ENCODE measurements around the gene CYSRT1. TPM values are rescaled to one million over a fixed set of nuclear protein-coding genes. Genes with fewer than 3 reads are reported as not detected.
A peak's percentile ranks its signal among the peaks of the same experiment; 100 is the strongest.
"Not testable (repeated sequence)": the region's sequence is repeated elsewhere in the genome, so short reads cannot be mapped to it uniquely, and the experiment has no call there.

CYSRT1 gene
- polyA plus RNA-seq, 5 donors = 0.96 to 3.0 (median 2.0) TPM

GRCh38 chr9:137247916-137248175 lies 22.9 kb downstream of the CYSRT1 start:
- DNase-seq = no peak

- DNase-seq = no peak
Observed at GRCh38 chr9:137250329-137251193, 25.6 kb downstream of the CYSRT1 start.

- no peak for DNase-seq
Observed at GRCh38 chr9:137251194-137251461, 26.2 kb downstream of the CYSRT1 start, which contains the start of gene STPG3. STPG3 (plus strand) TSS chr9:137251286; CDS start chr9:137251287, 1 bp downstream.

DNA sequence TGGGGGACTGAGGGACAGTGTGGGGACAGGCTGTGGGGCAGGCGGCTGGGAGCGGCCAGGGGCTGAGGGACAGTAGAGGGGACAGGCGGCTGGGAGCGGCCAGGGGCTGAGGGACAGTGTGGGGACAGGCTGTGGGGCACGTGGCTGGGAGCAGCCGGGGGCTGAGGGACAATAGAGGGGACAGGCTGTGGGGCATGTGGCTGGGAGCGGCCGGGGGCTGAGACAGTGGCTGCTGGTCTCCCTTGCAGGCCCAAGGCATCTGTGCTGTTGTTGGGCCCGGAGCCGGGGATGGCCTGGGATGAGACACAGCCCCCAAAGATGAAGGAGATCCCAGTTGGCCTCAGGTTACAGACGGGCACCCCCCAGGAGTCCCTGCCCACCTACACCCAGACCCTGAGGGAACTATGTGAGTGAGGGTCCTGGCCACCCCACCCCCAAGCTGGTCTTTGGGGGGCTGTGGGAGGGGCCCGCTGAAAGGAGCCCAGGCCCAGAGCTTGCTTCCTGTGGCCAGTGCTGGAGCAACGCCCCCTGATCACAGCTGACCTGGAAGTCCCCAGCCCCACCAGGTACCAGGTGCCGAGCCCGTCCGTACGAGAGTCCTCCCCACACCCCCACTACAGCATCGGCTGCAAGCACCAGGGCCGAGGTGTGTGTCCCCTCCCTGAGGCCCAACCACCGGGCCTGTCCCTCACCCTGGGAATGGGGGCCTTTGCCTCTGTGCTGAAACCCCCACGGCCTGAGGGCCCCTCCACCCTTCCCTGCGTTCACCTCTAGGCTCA lies 26.7 kb downstream of the CYSRT1 start:
- no peak for DNase-seq

DNA sequence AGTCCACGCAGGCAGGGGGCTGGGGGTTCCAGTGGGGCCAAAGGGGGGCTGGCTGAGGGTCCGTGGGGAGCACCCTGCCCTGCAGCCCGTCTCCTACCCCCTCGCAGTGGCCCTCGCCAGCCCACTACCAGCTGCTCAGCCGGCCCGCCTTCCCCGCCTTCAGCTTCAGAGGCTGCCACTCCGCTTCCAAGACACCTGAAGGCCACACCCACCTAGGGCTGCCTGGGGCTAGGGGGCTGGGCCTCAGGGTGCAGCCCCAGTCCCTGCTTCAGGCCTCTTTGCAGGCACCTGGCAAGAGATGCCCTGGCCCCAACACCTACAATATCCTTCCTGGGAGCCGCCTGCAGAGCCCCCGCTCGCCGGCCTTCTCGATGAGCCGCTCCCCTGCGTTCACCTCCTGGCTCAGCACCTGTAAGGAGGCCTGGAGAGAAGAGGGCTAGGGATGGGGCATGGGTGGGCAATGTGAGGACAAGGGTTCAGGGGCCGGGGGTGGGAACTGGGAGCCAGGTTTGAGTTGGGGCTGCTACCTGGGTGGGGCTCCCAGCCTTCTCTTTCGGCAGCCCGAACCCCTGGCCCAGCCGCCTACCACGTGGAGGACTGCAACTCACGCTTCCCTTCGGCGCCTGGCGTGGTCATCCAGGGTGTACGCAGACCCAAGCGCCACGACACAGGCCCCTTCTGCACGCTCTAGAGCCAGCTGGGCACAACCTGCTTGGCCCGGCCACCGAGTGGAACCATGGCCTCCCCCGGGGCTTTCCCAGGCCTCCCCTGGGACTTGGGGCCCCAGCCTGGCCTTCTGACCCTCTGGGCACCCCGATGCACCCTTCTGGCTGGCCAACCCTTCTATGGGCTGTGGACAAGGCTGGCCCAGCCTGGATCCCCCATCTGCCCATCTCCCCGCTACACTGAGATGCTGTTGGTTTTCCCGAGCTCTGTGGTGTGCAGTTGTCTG lies 27.9 kb downstream of the CYSRT1 start:
- no peak for DNase-seq

- no peak for DNase-seq
Observed at GRCh38 chr9:137253717-137254623, 29.0 kb downstream of the CYSRT1 start.

- DNase-seq = peak; percentile 92 to 93
Observed at GRCh38 chr9:137254624-137255447, 29.9 kb downstream of the CYSRT1 start, which contains the start of gene NELFB. NELFB (plus strand) TSS chr9:137255327.

- no peak for DNase-seq
Observed at GRCh38 chr9:137255448-137256114, 30.6 kb downstream of the CYSRT1 start.

- no peak for DNase-seq
Observed at GRCh38 chr9:137256362-137256761, 31.4 kb downstream of the CYSRT1 start.

DNA sequence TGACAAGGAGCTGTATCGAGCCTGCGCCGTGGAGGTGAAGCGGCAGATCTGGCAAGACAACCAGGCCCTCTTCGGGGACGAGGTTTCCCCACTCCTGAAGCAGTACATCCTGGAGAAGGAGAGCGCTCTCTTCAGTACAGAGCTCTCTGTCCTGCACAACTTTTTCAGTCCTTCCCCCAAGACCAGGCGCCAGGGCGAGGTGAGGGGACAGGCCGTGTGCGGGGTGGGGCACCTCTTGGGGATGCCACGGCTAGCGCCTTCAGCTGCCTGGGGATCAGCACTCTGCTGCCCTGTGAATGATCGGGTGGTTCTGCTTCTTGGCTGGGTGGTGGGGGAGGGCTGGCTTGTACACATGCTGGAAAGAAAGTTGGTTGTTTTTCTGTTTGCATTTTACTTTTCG lies 31.9 kb downstream of the CYSRT1 start:
- no peak for DNase-seq

DNA sequence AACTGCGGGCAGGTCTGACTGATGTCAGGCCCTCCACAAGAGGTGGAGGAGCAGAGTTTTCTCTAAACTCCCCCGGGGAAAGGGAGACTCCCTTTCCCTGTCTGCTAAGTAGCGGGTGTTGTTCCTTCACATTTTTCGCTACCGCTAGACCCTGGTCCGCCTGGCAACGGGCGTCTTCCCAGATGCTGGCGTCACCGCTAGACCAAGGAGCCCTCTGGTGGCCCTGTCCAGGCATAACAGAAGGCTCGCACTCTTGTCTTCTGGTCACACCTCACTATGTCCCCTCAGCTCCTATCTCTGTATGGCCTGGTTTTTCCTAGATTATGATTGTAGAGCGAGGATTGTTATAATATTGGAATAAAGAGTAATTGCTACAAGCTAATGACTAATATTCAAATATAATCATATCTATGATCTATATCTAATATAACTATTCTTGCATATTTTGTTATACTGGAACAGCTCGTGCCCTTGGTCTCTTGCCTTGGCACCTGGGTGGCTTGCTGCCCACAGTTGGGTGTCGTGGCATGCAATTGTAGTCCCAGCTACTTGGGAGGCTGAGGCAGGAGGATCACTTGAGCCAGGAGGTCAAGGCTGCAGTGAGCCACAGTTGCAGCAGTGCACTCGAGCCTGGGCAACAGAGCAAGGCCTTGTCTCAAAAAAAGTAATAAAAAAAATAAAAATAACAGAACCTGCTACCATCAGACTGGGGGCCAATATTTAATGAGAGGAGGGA lies 37.4 kb downstream of the CYSRT1 start:
- DNase-seq = not testable (repeated sequence)

GRCh38 chr9:137262909-137263285 lies 37.9 kb downstream of the CYSRT1 start:
- no peak for DNase-seq

DNA sequence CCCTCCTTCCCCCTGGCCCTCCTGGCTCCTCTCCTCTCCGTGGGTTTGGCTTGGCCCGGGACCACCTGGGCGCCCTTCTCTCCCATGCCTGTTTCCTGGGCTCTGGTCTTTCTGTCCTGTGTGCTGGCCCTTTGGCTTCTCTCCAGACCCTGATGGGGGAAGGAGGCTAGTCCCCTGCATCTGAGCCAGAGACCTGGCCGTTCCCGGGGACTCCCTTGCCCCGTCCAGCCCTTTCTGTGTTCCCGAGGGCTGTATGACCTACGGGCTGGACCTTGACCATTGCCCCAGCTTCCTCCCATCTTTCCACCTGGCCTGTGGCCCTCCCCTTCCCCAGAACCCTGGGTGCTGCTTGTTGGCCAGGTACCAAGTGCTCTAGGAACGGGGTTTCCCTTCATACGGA lies 38.5 kb downstream of the CYSRT1 start:
- no peak for DNase-seq

DNA sequence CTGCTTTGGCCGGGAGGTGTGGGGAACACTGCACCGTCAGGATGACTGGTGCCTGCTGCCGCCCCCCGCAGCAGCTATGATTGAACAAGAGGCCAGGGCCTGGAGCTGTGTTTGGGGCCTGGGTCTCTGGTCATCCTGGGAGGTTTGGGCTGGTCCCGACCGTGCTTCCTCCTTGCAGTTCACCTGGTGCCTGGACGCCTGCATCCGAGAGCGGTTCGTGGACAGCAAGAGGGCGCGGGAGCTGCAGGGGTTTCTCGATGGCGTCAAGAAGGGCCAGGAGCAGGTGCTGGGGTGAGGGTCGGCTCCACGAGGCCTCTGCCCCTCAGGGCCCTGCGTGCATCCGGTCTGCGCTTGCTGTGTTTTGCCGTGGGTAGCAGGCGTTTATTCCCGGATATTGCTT lies 39.1 kb downstream of the CYSRT1 start:
- no peak for DNase-seq

GRCh38 chr9:137265496-137266161 lies 40.7 kb downstream of the CYSRT1 start:
- DNase-seq = no peak

DNA sequence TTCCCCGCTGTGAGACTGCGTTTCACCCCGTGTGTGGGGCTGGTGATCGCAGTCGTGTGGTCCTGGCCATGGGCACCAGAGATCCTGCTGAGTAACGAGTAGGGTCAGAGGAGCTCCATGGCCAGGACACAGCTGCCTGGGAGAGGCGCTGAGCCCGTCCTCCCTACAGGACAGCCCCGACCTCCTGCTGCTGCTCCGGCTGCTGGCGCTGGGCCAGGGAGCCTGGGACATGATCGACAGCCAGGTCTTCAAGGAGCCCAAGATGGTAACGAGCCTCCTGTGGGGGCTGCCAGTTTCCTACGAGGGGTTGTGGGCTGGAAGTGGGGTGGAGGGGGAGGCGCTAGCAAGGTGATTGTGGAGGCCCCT lies 41.2 kb downstream of the CYSRT1 start:
- DNase-seq = no peak

- no peak for DNase-seq
Observed at GRCh38 chr9:137266585-137267453, 41.8 kb downstream of the CYSRT1 start.
